GM12878 (cell line): ENCODE measurements around the gene DRAP1.

Experiments
- ASH2L ChIP-seq: fragments of 300-600, 200-600 bp; sonication (generic); IDR thresholded peaks from 2 replicates; pipeline ENCODE4 v1.6.1; 2017; ENCODE audit warnings: low read depth, mild to moderate bottlenecking, borderline replicate concordance
- CBFB ChIP-seq: IDR thresholded peaks from 2 replicates; pipeline ENCODE4 v1.6.1; 2016; ENCODE audit warnings: antibody characterized with exemption, low read depth
- CHD2 ChIP-seq: IDR thresholded peaks from 2 replicates; pipeline ENCODE4 v1.6.1; 2011; ENCODE audit warnings: low read depth, low read length, improper control_type of control experiment, borderline replicate concordance
- CTCF ChIP-seq, 3 experiments: IDR thresholded peaks in 2 of 3; conservative IDR thresholded peaks in 1 of 3; 2 replicates each; pipeline ENCODE4 v1.5.1; 2011; ENCODE audit warnings: low read depth in 3 of 3, low read length in 3 of 3, mild to moderate bottlenecking in 3 of 3, control low read depth in 2 of 3, moderate library complexity in 2 of 3, inconsistent platforms in 1 of 3, mixed read lengths in 1 of 3; ENCODE audit not compliant: control insufficient read depth in 2 of 3, insufficient read depth in 1 of 3; ENCODE audit errors: extremely low read depth in 1 of 3
- ESRRA ChIP-seq: IDR thresholded peaks from 2 replicates; pipeline ENCODE4 v1.6.1; 2012; ENCODE audit warnings: mild to moderate bottlenecking, low read length, improper control_type of control experiment
- JUNB ChIP-seq: IDR thresholded peaks from 2 replicates; pipeline ENCODE4 v1.6.1; 2016; ENCODE audit warnings: antibody characterized with exemption, mild to moderate bottlenecking
- MYC ChIP-seq: IDR thresholded peaks from 2 replicates; pipeline ENCODE4 v1.6.1; 2011; ENCODE audit warnings: mild to moderate bottlenecking, low read length, moderate library complexity, inconsistent platforms; ENCODE audit not compliant: insufficient read depth, insufficient replicate concordance, insufficient read length, severe bottlenecking
- NFYA ChIP-seq: IDR thresholded peaks from 2 replicates; pipeline ENCODE4 v1.6.1; 2011; ENCODE audit warnings: low read depth, mild to moderate bottlenecking, low read length, improper control_type of control experiment, borderline replicate concordance
- POLR2A ChIP-seq: IDR thresholded peaks from 2 replicates; pipeline ENCODE4 v1.6.1; 2011; ENCODE audit warnings: low read depth, mild to moderate bottlenecking, low read length
- TAF1 ChIP-seq: IDR thresholded peaks from 2 replicates; pipeline ENCODE4 v1.6.1; 2011; ENCODE audit warnings: mild to moderate bottlenecking, low read depth, low read length, borderline replicate concordance
- ZZZ3 ChIP-seq: IDR thresholded peaks from 2 replicates; pipeline ENCODE4 v1.6.1; 2011; ENCODE audit warnings: low read depth; ENCODE audit not compliant: control insufficient read depth, insufficient read length
- TF ChIP-seq, protein P1 (sequence below): IDR thresholded peaks from 2 replicates; pipeline ENCODE4 v1.6.1; 2011; ENCODE audit warnings: mild to moderate bottlenecking, low read depth, low read length, moderate library complexity; ENCODE audit not compliant: insufficient replicate concordance
- TF ChIP-seq, protein P2 (sequence below): IDR thresholded peaks from 2 replicates; pipeline ENCODE4 v1.6.1; 2012; ENCODE audit warnings: low read depth, low read length, improper control_type of control experiment

DNA sequence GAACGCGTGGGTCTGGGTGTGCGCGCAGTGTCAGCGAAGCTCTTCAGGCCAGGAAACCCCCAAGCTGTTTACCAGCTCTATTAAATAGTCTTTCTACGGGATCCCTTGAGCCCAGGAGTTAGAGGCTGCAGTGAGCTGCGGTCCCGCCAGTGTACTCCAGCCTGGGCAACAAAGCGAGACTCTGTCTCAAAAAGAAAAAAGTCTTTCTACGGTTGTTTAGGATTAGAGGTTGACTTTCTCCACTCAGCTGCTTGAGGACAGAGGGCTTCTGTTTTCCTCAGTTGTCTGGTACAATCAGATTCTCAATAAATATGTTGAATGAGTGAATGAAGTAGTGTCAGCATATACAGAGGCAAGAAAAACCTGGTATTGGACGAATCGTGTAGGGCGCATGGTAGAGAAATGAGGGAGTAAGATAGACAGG is 42.9 kb downstream of the DRAP1 start:
- TF ChIP-seq ZZZ3 (no peak), CHD2 (no peak), NFYA (no peak), ASH2L (no peak), POLR2A (no peak), TAF1 (no peak), JUNB (no peak), CTCF (IDR thresholded peaks at IDR 0.05 in 2 of 3, conservative IDR thresholded peaks at IDR 0.05 in 1 of 3; ENCODE audit: control insufficient read depth in 2 of 3, extremely low read depth in 1 of 3, insufficient read depth in 1 of 3, low read depth in 3 of 3, low read length in 3 of 3) (no peak), CBFB (no peak), ESRRA (no peak), MYC (no peak)
- TF ChIP-seq, protein P1, sequence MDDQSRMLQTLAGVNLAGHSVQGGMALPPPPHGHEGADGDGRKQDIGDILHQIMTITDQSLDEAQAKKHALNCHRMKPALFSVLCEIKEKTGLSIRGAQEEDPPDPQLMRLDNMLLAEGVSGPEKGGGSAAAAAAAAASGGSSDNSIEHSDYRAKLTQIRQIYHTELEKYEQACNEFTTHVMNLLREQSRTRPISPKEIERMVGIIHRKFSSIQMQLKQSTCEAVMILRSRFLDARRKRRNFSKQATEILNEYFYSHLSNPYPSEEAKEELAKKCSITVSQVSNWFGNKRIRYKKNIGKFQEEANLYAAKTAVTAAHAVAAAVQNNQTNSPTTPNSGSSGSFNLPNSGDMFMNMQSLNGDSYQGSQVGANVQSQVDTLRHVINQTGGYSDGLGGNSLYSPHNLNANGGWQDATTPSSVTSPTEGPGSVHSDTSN, result no peak
- TF ChIP-seq, protein P2, sequence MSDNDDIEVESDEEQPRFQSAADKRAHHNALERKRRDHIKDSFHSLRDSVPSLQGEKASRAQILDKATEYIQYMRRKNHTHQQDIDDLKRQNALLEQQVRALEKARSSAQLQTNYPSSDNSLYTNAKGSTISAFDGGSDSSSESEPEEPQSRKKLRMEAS, result no peak
